HG03432 (cell line): Measurements from ENCODE around the gene SLC27A4.

ENCODE experiments used
- ATAC-seq: cut with Tn5 transposase; IDR thresholded peaks from one replicate; pipeline ENCODE4 v1.9.1; 2021; ENCODE audit warnings: mild to moderate bottlenecking, moderate library complexity; ENCODE audit not compliant: unreplicated experiment

Gene SLC27A4

DNA sequence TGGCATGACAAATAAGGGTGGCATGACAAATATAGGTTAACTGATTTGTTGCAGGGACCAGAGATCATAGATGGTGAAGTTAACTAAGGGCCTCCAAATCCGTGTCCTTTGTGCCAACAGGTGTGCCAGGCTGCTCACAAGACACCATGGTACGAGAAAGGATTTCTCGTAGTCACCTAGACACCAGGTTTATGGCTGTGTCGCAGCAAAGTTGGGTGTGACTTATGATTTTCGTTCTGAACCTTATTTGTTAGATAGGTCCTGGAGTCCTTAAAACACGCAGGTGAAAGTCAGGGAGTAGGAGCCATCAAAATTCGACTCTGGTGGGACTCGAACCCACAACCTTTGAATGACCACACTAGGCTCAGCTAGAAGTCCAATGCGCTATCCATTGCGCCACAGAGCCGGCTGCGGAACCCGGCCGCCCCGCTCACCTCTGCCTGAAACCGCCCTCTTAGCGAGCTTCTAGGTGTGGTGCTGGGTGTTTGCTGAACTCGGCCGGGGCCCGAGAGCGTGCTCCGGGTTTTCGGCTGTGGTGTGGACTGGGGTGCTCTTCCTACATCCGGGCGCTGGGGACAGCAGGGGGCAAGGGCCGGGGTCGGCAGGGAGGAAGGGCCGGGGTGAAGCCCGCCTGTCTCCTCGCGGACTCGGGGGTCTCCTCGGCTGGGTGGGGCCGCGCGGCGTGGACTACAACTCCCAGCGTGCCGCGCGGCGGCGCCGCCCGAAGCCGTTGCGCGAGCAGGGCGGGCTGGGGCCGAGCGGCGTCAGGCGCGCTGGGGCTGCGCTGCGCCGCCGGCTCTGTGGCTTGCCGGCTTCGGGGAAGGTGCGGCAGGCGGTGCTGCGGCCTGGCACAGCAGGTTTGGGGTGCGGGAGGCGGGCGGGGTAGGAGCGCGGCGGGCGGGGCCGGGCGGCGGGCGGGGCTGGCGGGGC lies at the start of gene SLC27A4:
Gene SLC27A4, plus strand, starts transcription at position 767 of the 930 bp plus-strand sequence. CDS start 2,606 bp downstream, outside the sequence.
- peak; percentile 83 for ATAC-seq

DNA sequence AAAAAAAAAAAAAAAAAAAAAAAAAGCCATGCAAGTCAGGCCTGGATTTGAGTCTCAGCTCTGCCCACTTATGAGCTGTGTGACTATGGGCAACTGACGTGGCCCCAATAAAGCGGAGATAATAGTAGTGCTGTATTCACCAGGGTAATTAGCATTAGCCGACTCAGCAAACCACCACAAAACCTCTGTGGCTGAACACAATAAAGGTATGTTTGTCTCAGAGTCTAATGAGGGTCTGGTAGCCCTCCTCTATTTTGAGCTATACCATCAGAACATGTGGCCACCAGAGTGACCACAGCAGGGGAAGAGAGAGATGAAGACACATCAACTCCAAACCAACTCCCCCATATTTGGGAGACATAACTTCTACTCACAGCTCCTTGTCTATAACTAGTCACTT lies 48.3 kb upstream of the SLC27A4 start:
- no peak for ATAC-seq

DNA sequence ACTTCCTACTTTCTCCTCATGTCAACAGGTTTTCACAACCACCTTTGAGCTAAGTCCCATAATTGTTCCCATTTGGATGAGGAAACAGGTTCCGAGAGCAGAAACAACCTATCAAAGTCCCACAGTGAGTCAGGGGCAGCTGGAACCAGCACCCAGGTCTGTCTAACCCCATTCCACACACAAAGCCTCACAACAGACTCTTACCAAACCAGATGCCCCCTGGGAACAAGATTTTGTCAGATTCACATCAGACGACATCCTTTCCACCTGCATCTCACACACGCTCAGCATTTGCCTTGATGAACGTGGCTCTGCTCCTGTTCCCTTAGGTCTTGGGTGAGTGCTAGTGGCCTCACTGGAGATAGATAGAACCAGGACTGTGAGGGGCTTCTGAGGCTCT lies 47.2 kb upstream of the SLC27A4 start:
- ATAC-seq = no peak

DNA sequence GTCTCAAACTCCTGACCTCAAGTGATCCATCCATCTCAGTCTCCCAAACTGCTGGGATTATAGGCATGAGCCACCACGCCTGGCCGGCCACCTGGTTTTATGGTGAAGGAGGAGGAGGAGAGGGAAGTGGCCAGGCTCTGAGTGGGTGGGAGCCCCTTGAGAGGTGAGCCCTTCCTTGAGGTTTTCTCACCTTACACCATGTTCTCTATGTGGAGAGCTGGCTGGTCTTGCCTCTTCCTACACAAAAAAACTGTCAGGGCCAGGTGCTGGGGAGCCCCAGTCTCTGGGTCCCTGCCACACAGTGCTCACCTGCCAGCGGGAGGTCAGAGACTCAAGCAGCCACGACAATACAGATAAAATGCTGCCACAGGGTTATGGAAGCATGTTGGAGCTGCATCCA lies 46.2 kb upstream of the SLC27A4 start:
- ATAC-seq = no peak

DNA sequence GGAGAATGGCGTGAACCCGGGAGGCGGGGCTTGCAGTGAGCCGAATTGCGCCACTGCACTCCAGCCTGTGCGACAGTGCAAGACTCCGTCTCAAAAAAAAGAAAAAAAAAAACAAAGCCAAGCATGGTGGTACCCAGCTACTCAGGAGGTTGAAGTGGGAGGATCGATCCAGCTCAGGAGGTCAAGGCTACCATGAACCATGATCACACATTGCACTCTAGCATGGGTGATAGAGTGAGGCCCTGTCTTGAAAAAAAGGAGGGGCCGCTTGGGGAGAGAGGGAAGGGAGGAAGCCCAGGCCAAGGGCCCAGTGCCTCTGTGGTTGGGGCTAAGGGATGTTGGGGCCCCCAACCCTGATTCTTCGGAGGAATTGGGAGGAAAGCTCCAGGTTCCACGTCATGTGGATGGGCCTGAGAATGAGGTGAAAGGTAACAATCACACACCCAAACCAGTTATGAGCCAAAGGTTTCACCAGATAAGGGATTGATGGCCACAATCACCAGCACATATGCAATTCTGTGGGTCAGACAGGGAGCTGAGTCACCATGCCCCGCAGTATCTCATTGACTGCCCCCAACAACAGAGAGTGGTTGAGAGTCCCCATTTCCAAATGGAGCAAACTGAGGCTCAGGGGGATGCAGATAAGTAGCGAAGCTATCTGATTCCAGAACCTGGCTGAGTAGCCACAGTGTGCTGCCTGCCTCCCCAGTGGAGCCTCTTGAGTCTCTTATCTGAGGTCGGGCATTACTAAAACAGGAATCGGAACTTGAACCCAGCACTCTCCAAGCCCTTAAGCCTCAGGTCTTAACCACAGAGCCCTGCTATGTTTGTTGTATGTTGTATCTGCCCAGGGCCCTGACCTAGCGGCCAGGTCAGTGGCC lies 43.7 kb upstream of the SLC27A4 start:
- ATAC-seq = no peak

DNA sequence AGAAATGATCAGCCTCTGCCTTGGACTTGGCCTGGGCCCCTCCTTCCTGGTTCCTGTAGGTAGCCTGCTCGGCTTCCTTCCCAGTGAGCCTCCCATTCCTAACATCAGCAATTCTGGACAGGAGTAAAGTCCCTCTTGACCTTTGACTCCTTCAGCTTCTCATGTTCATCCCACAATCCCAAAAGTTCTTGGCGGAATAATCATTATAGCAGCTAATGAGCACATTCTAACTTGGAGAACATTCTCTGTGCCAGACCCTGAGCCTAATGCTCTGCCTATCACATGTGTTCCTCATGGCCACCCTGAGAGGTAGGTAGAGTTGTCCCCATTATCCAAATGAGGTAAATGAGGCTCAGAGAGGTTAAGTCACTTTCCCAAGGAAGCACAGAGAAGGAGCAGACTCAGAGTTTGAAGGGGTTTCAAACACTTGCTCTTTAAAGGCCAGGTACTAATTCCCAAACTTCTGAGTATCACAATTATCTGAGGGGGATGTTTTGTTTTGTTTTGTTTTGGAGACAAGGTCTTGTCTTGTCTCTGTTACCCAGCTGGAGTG lies 43.0 kb upstream of the SLC27A4 start:
- ATAC-seq = no peak

DNA sequence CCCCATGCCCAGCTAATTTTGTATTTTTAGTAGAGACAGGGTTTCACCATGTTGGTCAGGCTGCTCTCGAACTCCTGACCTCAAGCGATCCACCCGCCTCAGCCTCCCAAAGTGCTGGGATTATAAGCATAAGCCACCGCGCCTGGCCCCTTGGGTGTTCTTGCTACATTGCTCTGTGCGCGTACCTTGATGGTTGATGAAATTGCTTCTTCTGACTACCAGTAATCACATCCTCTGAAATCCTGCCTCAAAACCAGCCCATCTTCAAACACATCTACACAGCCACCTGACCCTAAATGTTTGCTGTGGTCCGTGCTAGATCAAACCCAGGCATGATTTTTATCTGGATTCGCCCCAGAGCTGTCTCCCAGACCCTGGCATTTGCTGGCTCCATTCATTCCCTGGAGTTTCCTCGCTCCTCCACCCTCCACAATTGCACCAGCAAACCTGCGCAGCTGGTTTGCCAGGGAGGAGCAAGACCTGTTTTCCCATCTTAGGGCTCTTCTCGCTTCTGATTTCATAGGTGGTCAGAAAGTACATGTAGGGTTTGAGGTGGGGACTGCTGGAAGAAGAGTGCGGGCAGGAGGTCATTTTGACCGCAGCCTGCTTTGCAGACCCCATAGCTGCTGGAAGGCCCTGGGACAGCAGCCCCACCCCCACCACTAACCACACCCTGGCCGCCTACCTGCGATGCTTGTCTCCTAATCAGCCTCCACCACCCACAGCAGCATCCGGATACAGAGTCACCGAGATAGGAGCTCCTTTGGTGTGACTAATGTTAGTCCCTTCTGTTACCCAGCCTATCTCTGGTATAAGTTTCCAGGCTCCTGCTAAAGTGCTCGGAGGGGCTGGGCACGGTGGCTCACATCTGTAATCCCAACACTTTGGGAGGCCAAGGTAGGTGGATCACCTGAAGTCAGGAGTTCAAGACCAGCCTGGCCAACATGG lies 41.5 kb upstream of the SLC27A4 start:
- ATAC-seq = no peak

DNA sequence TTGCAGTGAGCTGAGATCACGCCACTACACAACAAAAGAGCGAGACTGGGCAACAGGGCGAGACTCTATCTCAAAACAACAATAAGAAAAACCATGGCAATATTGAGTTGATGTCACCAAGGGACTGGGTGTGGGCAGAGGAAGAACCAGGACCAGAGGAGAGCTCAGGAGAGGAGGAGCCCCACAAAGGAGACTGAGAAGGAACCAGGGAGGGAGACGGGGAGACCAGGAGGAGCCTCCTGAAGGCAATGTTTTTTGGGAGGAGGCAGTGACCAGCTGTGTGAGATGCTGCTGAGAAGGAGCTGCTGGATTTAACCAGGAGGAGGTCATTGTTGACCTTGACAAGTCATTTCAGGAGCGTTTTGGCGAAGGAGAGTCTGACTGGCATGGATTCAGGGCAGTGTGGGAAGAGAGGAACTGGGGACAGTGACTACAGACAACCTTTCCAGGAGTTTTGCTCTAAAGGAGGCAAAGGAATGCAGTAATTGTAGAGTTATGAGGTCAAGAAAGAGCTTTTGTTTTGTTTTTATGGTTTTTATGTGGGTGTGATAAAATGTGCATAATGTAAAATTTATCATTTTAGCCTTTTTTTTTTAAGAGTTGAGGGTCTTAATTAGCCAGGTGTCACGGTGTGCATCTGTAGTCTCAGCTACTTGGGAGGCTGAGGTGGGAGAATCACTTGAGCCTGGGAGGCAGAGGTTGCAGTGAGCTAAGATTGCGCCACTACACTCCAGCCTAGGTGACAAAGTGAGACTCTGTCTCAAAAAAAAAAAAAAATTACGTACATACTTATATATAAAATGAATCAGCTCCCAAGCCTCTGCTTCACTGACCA lies 36.0 kb upstream of the SLC27A4 start:
- ATAC-seq = no peak

DNA sequence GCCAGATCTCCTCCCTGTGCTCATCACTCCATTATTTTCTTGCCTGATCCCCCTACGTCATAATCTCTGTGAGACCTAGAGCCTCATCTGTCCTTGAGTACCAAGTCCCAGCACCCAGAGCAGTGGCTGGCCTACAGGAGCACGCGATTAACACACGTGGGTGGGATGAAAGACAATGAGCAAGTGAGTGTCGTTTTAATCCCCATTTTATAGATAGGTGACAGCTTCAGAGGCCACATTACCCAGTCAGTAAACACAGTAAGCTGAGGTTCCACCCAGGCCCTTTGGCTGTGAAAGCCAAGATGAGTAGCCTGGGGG lies 35.4 kb upstream of the SLC27A4 start:
- no peak for ATAC-seq

DNA sequence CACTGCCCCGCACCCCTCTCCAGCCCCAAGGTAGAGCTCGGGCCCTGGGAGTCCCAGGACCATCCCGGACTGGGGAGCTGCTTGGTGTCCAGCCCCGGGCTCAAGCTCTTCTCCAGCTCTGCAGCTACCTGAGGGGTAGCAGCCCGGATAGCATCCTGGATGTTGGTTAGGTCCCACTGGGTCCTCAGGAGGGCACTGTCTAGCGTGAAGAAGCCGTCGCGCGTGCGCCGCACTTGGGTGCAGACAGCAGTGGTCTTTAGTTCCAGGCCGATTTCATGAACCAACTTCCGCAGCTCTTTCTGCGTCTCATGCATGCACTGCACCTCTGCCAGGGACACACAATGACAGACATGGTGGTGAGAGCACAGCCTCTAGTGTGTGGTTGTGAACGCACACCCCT lies 30.8 kb upstream of the SLC27A4 start:
- no peak for ATAC-seq

DNA sequence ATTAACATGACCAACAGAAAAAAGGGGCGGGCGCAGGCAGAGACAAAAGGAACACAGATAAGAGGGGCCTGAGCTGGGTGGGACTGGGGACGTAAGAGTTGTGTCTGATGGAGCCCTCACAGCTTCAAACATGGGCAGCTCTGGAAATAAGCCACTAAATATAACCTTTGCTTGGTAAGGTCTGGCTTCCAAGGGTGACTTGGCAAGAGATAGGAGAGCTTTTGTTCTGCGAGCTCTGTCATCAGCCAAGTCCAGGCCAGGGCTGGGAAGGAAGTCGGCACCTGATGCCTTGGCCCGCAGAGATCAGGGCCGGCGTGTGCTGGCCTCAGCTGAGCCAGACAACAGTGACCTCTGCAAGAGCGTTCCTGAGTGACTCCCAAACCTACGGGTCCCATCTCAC lies 29.9 kb upstream of the SLC27A4 start:
- no peak for ATAC-seq

DNA sequence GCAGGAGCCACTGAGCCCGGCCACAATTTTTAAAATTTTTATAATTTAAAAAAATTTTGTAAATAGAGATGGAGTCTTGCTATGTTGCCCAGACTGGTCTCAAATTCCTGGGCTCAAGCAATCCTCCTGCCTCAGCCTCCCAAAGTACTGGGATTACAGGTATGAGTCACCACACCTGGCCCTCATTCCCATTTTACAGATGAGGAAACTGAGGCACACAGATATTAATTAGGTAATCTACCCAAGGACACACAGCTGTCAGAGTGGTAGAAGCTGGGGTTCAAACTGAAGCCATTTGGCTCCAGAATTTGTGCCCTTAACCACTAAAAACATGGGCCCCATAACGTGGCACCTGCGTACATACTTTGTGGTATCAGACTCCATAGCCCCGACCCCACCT lies 25.6 kb upstream of the SLC27A4 start:
- no peak for ATAC-seq

DNA sequence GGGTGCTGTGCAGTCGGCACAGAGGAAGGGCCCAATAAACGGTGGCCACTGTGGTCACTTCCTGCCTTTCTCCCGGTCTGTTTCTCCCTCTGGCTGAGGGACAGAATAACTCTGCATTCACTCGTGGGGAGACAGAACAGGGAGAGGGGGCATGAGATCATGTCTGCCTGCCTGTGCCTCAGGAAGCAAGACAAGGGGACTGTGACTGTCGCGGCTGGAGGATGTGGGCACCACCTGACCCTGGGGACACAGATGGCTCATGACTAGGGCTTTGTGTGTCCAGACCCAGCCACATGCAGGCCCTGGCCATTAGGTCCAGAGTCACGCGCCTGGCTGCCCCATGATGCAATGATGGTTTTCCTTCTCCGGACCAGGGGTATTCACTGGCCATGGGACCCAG lies 23.9 kb upstream of the SLC27A4 start:
- ATAC-seq = no peak

DNA sequence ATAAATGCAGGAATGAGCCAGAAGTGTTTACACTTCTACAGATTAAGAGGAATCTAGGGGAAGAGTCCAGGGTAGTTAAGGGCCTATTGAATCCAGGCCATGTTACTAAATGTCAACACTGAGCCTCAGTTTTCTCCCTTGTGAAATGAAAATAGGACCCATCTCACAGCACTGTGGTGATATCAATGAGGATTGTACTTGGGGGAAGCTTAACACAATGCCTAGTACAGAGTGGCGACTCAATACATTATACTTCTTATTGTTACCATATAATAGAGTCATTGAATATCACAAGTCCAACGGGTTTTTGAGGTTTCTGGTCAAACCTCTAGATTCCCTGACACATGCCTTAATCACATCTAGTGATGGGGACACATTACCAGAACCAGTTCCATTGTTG lies 22.7 kb upstream of the SLC27A4 start:
- no peak for ATAC-seq

DNA sequence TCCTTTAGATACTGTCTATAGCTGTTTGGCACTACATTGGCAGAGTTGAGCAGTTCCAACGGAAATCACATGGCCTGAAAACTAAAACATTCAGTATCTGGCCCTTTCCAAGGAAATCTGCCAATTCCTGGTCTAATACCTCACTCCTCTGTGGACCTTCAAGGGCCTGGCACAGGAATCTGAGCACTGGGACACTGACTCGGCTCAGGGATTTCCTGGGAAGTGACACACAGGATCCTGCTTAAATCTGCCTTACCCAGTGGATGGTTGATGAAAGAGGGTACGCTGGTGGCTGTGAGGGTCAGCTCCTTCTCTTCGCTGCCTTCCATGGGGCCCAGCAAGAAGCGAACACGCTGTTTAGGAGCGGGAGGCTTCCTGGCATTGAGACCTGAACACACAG lies 19.0 kb upstream of the SLC27A4 start:
- no peak for ATAC-seq

DNA sequence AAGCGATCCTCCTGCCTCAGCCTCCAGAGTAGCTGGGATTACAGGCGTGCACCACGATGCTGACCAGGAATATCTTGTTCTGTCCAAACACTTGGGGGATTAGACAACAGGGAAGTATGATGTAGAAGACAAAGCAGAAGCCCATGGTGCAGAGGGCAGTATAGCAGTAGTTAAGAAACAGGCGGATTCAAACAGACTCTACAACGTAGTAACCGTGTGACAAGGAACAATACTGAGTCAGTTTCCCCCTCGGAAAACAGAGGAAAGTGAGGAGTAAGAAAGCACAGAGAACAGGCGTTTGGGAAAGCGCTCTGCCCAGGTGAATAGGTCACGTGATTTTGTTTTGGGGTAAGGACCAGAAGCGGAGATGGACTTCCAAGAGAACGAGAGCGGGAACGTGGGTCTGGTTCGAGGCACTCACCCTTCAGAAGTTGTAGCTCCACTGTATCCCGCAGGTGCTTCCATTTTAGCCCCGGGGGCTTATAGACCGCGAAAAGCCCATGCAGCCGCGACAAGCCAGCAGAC lies 18.4 kb upstream of the SLC27A4 start:
- peak; percentile 16 for ATAC-seq

DNA sequence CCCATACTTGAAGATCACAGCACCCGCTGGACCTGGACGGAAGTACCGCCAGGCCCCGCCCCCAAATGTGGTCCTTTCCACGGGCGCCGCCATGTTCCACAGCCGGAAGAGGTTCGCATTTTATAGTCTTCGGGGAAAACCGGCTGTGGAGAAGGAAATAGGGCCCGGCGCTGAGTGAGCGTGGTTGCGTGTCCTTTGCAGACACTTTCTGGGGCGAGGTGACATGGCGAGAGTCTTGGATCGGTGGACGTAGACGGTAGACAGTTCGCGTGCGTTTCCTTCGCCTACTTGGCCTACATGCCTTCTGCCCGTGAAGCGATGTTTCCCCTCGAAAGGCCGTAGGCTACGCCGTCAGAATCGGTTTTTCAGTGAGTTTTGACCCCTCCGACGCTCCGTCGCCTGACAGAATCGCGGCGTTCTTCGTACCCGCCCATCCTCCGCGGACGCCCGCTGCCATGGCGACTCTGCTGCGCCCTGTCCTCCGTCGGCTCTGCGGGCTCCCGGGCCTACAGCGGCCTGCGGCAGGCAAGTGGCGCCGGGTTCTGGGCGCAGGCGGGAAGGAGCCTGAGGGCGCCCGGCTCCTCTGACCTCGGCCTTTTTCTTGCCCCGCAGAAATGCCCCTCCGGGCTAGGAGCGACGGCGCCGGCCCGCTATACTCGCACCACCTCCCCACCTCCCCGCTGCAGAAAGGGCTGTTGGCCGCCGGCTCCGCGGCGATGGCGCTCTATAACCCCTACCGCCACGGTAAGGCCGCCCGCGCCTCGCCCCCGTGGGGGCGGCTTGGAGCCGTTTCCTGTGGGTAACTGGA lies 17.7 kb upstream of the SLC27A4 start, which contains the start of the genes COQ4 and TRUB2:
Gene COQ4, plus strand, starts transcription at position 436 of the 808 bp plus-strand sequence. Its CDS starts 20 bp downstream, at position 456.
Gene TRUB2, minus strand, starts transcription at position 44 of the 808 bp plus-strand sequence. Its CDS starts 39 bp downstream, at position 5.
- ATAC-seq = peak; percentile 83

DNA sequence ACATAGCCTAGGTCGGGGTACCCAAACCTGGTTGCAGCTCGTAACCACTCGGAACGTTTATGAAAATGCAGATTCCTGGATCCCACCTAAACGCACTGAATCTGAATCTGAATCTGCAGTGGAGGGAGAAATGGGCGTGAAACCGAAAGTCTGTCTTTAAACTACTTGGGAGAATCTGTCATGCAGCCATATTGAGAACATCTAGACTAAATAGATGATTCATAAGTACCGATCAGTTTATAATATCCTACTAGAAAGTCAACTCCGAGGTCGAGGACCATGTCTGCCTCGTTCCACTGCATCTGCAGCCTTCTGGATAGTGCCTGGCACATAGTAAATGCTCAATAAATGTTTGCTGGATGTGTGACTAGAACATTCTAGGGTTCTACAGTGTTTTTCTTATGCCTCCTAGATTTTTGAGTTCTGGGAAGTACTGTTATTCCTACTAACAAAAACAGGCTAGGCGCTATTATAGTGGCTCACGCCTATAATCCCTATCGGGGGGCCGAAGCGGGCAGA lies 17.1 kb upstream of the SLC27A4 start:
- ATAC-seq = no peak
